Right hindlimb (tissue), 1 donor: ENCODE results near the gene OR2F1.
A peak's percentile ranks its signal among the peaks of the same experiment; 100 is the strongest.

ENCODE experiments used
- DNase-seq: peaks from one replicate; pipeline ENCODE4 v3.0.0-alpha.2; 2018

The OR2F1 gene, protein sequence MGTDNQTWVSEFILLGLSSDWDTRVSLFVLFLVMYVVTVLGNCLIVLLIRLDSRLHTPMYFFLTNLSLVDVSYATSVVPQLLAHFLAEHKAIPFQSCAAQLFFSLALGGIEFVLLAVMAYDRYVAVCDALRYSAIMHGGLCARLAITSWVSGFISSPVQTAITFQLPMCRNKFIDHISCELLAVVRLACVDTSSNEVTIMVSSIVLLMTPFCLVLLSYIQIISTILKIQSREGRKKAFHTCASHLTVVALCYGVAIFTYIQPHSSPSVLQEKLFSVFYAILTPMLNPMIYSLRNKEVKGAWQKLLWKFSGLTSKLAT

DNA sequence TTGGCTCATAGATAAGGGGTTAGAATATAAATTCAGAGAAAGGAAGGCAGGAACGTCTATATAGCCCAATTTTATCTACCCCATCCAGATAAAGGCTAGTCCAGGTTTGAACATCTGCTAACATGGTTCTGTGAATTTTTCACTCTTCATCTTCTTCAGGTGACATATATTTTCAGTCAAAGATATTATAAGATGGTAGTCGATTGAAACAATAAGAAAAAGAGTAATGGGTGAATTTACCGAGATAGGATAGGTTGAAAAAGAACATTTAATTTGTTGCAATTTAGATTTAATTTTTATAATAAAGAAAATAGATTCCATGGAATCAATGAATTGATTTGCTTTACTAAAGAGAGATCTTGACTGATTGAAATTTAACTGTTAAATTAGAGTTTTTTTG, at the start of gene OR2F1:
Gene OR2F1 (plus strand): TSS at position 301 of the 400 bp plus-strand sequence. CDS start 5,127 bp downstream, outside the sequence.
- no peak for DNase-seq

DNA sequence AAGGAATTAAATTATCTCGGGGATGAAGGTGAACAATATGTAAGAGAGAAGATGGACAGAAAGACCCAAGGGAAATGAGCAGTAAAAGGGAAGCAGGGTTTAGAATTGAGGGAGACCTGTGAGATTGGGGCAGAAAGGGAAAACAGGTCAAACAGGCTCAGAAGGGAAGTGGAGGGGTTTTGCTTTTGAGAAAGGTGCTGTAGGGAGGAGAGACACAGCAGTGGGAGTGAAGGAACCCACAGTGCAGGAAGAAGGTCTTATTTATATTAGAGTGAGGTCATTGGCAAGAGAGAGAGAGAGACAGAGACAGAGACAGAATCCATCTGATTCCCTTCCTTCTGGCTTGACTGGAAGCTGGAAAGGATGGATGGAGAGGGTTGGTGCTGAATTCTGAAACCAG, 49.1 kb upstream of the OR2F1 start:
- no peak for DNase-seq

DNA sequence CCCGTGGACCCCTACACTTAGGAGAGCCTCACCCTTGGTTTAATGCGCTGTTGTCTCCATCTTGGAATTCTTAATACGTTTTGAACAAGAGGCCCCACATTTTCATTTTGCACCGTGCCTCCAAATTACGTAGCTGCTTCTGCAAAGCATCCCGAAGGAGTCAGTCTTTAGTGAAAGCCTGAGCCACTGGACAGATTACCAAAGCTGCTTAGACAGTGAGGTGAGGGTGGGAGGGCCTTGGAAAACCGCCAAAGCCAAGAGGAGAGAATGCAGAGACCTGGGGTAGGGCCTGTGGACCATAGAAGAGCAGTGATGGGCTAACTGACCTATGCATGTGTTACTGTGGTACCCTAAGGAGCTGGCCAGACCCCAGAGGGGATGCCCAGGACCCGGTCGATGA, 48.5 kb upstream of the OR2F1 start:
- peak; percentile 37 for DNase-seq

DNA sequence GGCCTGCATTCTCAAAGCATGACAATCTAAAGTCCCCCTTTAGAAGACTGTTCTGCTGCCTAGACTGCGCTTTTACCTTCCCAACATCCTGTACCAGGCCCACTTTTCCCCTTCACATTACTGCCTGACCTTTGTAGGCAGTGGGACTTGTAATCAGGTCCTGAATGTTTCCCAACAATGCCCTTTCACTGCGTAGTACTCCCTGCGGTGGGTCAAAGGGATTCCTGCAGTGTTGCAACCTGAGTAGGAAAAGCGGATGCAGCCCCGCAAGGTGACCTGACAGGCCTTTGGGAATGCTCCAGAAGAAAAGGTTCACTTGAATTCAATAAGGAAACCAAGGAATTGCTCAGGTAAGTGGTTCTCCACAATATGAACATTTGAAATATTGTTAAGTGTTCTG, 47.7 kb upstream of the OR2F1 start:
- no peak for DNase-seq

GRCh38 chr7:143908120-143908519, 46.5 kb upstream of the OR2F1 start:
- DNase-seq: no peak

GRCh38 chr7:143909863-143910262, 44.8 kb upstream of the OR2F1 start:
- no peak for DNase-seq

GRCh38 chr7:143910473-143911248, 44.0 kb upstream of the OR2F1 start:
- DNase-seq: no peak

DNA sequence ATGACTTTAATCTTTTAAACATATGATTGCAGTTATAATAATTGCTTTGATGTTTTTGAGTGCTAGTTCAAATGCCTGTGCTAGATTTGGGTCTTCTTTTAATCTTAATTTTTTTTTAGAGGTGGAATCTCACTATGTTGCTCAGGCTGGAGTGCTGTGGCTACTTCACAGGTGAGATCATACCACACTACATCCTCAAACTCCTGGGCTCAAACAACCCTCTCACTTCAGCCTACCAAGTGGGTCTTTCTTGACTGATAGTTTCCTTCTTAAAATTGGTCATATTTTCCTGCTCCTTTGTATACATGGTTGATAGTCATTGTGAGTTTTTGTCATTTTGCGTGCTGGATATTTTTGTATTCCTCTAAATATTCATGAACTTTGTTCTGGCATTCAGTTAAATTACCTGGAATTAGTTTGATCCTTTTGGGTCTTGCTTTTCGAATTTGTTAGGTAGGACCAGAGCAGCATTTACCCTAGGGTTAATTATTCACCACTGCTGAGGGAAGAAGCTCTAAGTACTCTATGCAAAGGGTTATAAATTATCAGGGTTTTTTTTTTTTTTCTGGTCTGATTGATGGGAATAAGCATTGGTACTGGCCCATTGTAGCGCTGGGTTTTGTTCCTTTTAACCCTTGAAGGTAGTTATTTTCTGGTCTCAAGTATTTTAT, 40.6 kb upstream of the OR2F1 start:
- no peak for DNase-seq

- no peak for DNase-seq
Observed at GRCh38 chr7:143914938-143915652, 39.5 kb upstream of the OR2F1 start.

GRCh38 chr7:143924851-143925250, 29.8 kb upstream of the OR2F1 start:
- DNase-seq: no peak

GRCh38 chr7:143929224-143929920, 25.3 kb upstream of the OR2F1 start:
- no peak for DNase-seq

DNA sequence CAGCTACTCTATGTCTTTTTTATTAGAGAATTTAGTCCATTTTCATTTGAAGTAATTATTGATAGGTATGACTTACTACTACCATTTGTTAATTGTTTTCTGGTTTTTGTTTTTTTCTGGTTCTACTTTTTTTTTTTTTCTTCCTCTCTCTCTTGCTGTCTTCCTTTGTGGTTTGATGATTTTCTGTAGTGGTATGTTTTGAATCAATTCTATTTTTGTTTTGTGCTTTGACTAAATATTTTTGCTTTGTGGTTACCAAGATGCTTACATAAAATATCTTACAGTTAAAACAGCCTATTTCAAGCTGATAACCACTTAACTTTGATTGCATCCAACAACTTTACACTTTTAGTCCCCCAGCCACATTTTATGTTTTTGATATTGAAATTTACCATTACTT, 22.9 kb upstream of the OR2F1 start:
- DNase-seq: no peak

GRCh38 chr7:143934526-143935325, 19.9 kb upstream of the OR2F1 start, which contains the start of gene OR2F2:
Gene OR2F2 (plus strand): TSS chr7:143935233. CDS start chr7:143935233, 0 bp downstream.
- DNase-seq: no peak

DNA sequence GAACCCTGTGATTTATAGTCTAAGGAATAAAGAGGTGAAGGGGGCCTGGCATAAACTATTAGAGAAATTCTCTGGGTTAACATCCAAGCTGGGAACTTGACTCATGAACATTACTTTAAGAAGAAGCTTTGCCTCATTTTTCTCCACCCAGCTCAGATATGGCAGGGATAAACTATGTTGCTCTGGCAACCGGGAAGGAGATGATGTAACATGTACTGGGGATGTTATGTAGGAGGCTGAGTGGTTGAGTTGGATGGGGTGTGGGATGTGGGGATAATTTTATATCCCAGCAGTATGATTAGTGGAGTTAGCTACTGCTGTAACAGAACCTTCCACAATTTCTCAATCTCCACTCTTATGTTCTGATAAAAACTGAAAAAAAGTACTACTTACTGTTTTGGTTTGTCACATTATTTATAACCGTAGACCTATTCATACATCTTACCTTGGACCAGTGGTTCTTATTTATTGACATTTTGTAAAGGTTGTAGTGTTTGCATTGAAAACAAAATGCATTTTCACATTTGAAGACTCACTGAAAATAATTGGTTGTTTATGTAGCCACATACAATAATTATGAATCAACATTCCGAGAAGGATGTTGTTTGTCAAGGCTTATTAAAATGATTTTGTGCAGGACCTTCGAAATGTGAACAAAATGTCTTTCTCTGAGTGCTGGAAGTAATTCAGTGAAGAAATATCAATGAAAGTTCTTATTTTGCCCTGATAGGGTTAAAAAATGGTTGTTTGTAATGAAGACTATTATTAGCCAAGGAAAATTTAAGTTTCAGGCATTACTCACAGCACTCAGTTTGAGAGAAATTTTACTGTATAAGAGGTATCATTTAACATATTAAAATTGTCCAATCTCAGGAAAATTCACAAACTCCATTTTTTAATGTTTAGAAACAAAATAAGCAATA, 18.3 kb upstream of the OR2F1 start:
- no peak for DNase-seq

GRCh38 chr7:143938379-143939243, 16.0 kb upstream of the OR2F1 start:
- no peak for DNase-seq

DNA sequence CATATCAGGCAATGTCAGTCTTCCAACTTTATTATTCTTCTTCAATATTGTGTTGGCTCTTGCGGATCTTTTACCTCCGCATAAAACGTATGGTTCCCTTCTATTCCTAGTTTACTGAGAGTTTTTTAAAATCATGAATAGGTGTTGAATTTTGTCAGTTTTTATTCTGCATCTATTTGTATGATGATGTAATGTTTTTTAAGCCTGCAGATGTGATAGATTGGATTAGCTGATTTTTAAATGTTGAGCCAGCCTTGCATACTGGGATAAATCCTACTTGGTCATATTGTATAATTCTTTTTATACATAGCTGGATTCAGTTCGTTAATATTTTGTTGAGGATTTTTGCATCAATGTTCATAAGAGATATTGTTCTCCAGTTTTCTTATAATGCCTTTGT, 9.2 kb upstream of the OR2F1 start:
- DNase-seq: no peak

GRCh38 chr7:143947111-143947510, 7.5 kb upstream of the OR2F1 start:
- no peak for DNase-seq

- DNase-seq: no peak
Observed at GRCh38 chr7:143948733-143949132, 5.9 kb upstream of the OR2F1 start.

DNA sequence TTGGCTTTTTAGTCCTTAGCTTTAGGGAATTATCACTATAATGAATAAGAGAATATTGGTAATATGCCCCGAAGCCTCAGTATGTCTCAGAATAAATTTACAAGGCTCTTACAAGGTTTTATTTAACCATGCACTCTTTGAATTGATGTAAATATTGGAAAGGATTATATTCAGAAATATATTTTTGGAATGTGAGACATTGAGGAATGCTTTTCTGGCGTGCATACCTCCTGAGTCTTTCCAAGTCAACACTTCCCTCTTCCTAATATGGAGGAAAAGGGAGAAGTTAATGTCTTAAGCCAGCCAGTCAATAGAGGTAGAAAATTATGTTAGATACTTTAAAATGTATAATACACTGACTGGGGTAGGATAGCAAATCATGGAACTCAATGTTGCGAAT, 1.2 kb upstream of the OR2F1 start:
- DNase-seq: no peak
